PC-3 (cell line): ENCODE measurements around the gene NKAIN2.

ENCODE experiments used
- EZH2 ChIP-seq: fragments of 300-600 bp; sonication (generic); IDR thresholded peaks from one replicate; pipeline ENCODE4 v1.6.1; 2017; ENCODE audit warnings: antibody characterized with exemption, mild to moderate bottlenecking, low read length; ENCODE audit not compliant: unreplicated experiment
- EZH2phosphoT487 ChIP-seq: fragments of 300-600 bp; sonication (generic); IDR thresholded peaks from 2 replicates; pipeline ENCODE4 v1.6.1; 2018; ENCODE audit warnings: mild to moderate bottlenecking, antibody characterized with exemption, low read length, borderline replicate concordance
- TF ChIP-seq, protein P1 (sequence below): fragments of 300-600 bp; sonication (generic); conservative IDR thresholded peaks from 2 replicates; pipeline ENCODE4 v1.5.1; 2017; ENCODE audit warnings: antibody characterized with exemption, low read depth, mild to moderate bottlenecking, low read length

DNA sequence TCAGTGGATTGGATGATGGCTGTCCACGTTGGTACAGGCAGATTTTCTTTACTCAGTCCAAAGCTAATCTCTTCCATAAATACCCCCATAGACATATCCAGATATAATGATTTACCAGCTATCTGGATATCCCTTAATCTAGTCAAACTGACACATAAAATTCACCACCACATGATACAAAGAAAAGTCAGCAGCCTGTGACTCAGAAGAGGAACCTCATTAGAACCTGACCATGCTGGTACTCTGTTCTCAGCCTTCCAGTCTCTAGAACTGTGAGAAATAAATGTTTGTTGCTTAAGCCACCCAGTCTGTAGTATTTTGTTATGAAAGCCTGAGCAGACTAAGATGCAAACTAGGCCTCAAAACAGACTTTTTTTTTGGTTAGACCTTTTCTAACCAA is 727.3 kb downstream of the NKAIN2 start:
- TF ChIP-seq, protein P1, sequence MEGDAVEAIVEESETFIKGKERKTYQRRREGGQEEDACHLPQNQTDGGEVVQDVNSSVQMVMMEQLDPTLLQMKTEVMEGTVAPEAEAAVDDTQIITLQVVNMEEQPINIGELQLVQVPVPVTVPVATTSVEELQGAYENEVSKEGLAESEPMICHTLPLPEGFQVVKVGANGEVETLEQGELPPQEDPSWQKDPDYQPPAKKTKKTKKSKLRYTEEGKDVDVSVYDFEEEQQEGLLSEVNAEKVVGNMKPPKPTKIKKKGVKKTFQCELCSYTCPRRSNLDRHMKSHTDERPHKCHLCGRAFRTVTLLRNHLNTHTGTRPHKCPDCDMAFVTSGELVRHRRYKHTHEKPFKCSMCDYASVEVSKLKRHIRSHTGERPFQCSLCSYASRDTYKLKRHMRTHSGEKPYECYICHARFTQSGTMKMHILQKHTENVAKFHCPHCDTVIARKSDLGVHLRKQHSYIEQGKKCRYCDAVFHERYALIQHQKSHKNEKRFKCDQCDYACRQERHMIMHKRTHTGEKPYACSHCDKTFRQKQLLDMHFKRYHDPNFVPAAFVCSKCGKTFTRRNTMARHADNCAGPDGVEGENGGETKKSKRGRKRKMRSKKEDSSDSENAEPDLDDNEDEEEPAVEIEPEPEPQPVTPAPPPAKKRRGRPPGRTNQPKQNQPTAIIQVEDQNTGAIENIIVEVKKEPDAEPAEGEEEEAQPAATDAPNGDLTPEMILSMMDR, result no peak
- TF ChIP-seq EZH2 (no peak), EZH2phosphoT487 (no peak)
